GM23338 (cell line): ENCODE measurements around the gene DDX56. TPM values are rescaled to one million over a fixed set of nuclear protein-coding genes. Genes with fewer than 3 reads are reported as not detected.
A peak's percentile ranks its signal among the peaks of the same experiment; 100 is the strongest.

ENCODE experiments used
- ATAC-seq: fragments of 200-7000 bp; cut with Tn5 transposase; 3 replicates; pipeline ENCODE4 v1.9.1; 2020
- DNase-seq: peaks from one replicate; pipeline ENCODE4 v3.0.0-alpha.2; 2015; ENCODE audit warnings: low spot score
- H2AFZ ChIP-seq: fragments of 200-600 bp; sonication (generic); 2 replicates; pipeline ENCODE4 v1.8.0; 2016; ENCODE audit warnings: antibody characterized with exemption, mild to moderate bottlenecking, moderate library complexity
- H3F3A ChIP-seq: fragments of 200-600 bp; sonication (generic); replicated peaks from 2 replicates; pipeline ENCODE4 v1.8.0; 2017; ENCODE audit warnings: antibody characterized with exemption, mixed run types, low read depth
- H3K27ac ChIP-seq: fragments of 200-600 bp; sonication (generic); 2 replicates; pipeline ENCODE4 v1.6.1; 2016; ENCODE audit warnings: low read depth
- H3K27me3 ChIP-seq: fragments of 200-600 bp; sonication (generic); 2 replicates; pipeline ENCODE4 v1.8.0; 2016; ENCODE audit warnings: mild to moderate bottlenecking, mixed run types, moderate library complexity; ENCODE audit not compliant: insufficient read depth
- H3K36me3 ChIP-seq: fragments of 200-600 bp; sonication (generic); 2 replicates; pipeline ENCODE4 v1.8.0; 2016; ENCODE audit warnings: mild to moderate bottlenecking; ENCODE audit not compliant: insufficient read depth
- H3K4me1 ChIP-seq: fragments of 200-600 bp; sonication (generic); 2 replicates; pipeline ENCODE4 v1.8.0; 2016; ENCODE audit warnings: mild to moderate bottlenecking, moderate library complexity; ENCODE audit not compliant: insufficient read depth
- H3K4me2 ChIP-seq: fragments of 200-600 bp; sonication (generic); 2 replicates; pipeline ENCODE4 v1.7.1; 2017; ENCODE audit warnings: mixed run types
- H3K4me3 ChIP-seq: fragments of 200-600 bp; sonication (generic); 2 replicates; pipeline ENCODE4 v1.6.1; 2016; ENCODE audit warnings: mixed run types
- H3K79me2 ChIP-seq: fragments of 200-600 bp; sonication (generic); replicated peaks from 2 replicates; pipeline ENCODE4 v1.8.0; 2017; ENCODE audit warnings: mild to moderate bottlenecking; ENCODE audit not compliant: insufficient read depth
- H3K9me2 ChIP-seq: fragments of 200-600 bp; sonication (generic); 2 replicates; pipeline ENCODE4 v1.8.0; 2017; ENCODE audit not compliant: insufficient read depth
- H4K20me1 ChIP-seq: fragments of 200-600 bp; sonication (generic); replicated peaks from 2 replicates; pipeline ENCODE4 v1.8.0; 2017; ENCODE audit warnings: mild to moderate bottlenecking; ENCODE audit not compliant: insufficient read depth
- H3K27ac Mint-ChIP-seq: 2 replicates; pipeline ENCODE4 v1.8.0; 2020; ENCODE audit warnings: inconsistent platforms, mild to moderate bottlenecking, moderate library complexity, mixed read lengths
- H3K27me3 Mint-ChIP-seq: 3 replicates; pipeline ENCODE4 v1.8.0; 2022; ENCODE audit warnings: low read depth, mild to moderate bottlenecking, moderate library complexity, mixed read lengths, inconsistent platforms; ENCODE audit not compliant: insufficient read depth, poor library complexity
- H3K36me3 Mint-ChIP-seq: 3 replicates; pipeline ENCODE4 v1.8.0; 2021; ENCODE audit warnings: low read depth, mild to moderate bottlenecking, inconsistent platforms, moderate library complexity, mixed read lengths
- H3K4me1 Mint-ChIP-seq: 3 replicates; pipeline ENCODE4 v1.8.0; 2020; ENCODE audit warnings: mild to moderate bottlenecking, inconsistent platforms, mixed read lengths
- H3K4me3 Mint-ChIP-seq: 3 replicates; pipeline ENCODE4 v1.8.0; 2021; ENCODE audit warnings: moderate library complexity, mild to moderate bottlenecking, inconsistent platforms, mixed read lengths
- H3K9me3 Mint-ChIP-seq: 3 replicates; pipeline ENCODE4 v1.8.0; 2020; ENCODE audit warnings: moderate library complexity, mild to moderate bottlenecking, inconsistent platforms, mixed read lengths
- CREB1 ChIP-seq: fragments of 250-450 bp; sonication (Bioruptor Pico); IDR thresholded peaks from 2 replicates; pipeline ENCODE4 v1.5.0; 2020; ENCODE audit warnings: low read depth, mild to moderate bottlenecking, moderate library complexity
- EZH2 ChIP-seq: fragments of 200-600 bp; sonication (generic); IDR thresholded peaks from one replicate; pipeline ENCODE4 v1.8.0; 2017; ENCODE audit warnings: antibody characterized with exemption, mild to moderate bottlenecking, low read depth; ENCODE audit not compliant: unreplicated experiment
- JUNB ChIP-seq: IDR thresholded peaks from one replicate; pipeline ENCODE4 v1.6.1; 2016; ENCODE audit warnings: antibody characterized with exemption; ENCODE audit not compliant: unreplicated experiment
- NANOG ChIP-seq: IDR thresholded peaks from 2 replicates; pipeline ENCODE4 v1.6.1; 2016; ENCODE audit warnings: antibody characterized with exemption, borderline replicate concordance
- STAT1 ChIP-seq: IDR thresholded peaks from one replicate; pipeline ENCODE4 v1.6.1; 2016; ENCODE audit warnings: antibody characterized with exemption; ENCODE audit not compliant: unreplicated experiment
- ZNF114 ChIP-seq: fragments of 250-450 bp; sonication (Bioruptor Pico); IDR thresholded peaks from 2 replicates; pipeline ENCODE4 v1.5.0; 2020; ENCODE audit warnings: mild to moderate bottlenecking, moderate library complexity
- ZNF331 ChIP-seq: fragments of 250-450 bp; sonication (Bioruptor Pico); IDR thresholded peaks from 2 replicates; pipeline ENCODE4 v1.5.0; 2020; ENCODE audit warnings: low read depth, mild to moderate bottlenecking, moderate library complexity
- polyA plus RNA-seq: library from polyadenylated mRNA; unstranded; fragments of >200 nt; fragmentation: Nextera tagmentation; extraction: Ambion mirVana; gene quantifications from 2 replicates; pipeline ENCODE4 v1.2.1, GENCODE V29; 2016
- total RNA-seq: library from RNA; depleted of rRNA; stranded (reverse); fragments of >200 nt; shearing (Covaris generic); gene quantifications from 2 replicates; pipeline ENCODE4 v1.2.3, GENCODE V29; 2014
- TF ChIP-seq, protein P1 (sequence below): IDR thresholded peaks from one replicate; pipeline ENCODE4 v1.6.1; 2018; ENCODE audit warnings: antibody characterized with exemption; ENCODE audit not compliant: unreplicated experiment
- TF ChIP-seq, protein P2 (sequence below): IDR thresholded peaks from 2 replicates; pipeline ENCODE4 v1.6.1; 2016; ENCODE audit warnings: antibody characterized with exemption
- TF ChIP-seq, protein P3 (sequence below): fragments of 250-450 bp; sonication (Bioruptor Pico); IDR thresholded peaks from 2 replicates; pipeline ENCODE4 v1.5.0; 2020; ENCODE audit warnings: mild to moderate bottlenecking, moderate library complexity

Gene DDX56
- total and polyA plus RNA-seq, 2 experiments from 2014 or later: 44.1 to 72.3 TPM

GRCh38 chr7:44580945-44581878 lies 7.5 kb upstream of the DDX56 start:
- no peaks in the 10 kb centered on the region for H3K9me2 ChIP-seq
- H3K27me3 ChIP-seq: no peaks in the 10 kb centered on the region
- H3K36me3 ChIP-seq: peaks cover 20% of the 10 kb centered on the region
- Mint-ChIP-seq H3K9me3 (peaks cover 2% of the 10 kb centered on the region; the same call in 1 of the 3 replicates), H3K4me1 (peaks cover 8% of the 10 kb centered on the region), H3K36me3 (peaks cover 33% of the 10 kb centered on the region), H3K27me3 (peaks cover 15% of the 10 kb centered on the region), H3K27ac (no peak overlapping the region), H3K4me3 (peak overlapping the region; percentile 90)
- DNase-seq (peak; percentile 25), ATAC-seq (peak; percentile 21)
- H2AFZ ChIP-seq: no peak overlapping the region
- peaks cover 24% of the 10 kb centered on the region for H3K79me2 ChIP-seq
- peak overlapping the region; percentile 96 for H3K4me3 ChIP-seq
- peak overlapping the region; percentile 96 for H3K4me2 ChIP-seq
- peaks cover 2% of the 10 kb centered on the region for H4K20me1 ChIP-seq
- no peak overlapping the region for H3K27ac ChIP-seq
- TF ChIP-seq, protein P1, sequence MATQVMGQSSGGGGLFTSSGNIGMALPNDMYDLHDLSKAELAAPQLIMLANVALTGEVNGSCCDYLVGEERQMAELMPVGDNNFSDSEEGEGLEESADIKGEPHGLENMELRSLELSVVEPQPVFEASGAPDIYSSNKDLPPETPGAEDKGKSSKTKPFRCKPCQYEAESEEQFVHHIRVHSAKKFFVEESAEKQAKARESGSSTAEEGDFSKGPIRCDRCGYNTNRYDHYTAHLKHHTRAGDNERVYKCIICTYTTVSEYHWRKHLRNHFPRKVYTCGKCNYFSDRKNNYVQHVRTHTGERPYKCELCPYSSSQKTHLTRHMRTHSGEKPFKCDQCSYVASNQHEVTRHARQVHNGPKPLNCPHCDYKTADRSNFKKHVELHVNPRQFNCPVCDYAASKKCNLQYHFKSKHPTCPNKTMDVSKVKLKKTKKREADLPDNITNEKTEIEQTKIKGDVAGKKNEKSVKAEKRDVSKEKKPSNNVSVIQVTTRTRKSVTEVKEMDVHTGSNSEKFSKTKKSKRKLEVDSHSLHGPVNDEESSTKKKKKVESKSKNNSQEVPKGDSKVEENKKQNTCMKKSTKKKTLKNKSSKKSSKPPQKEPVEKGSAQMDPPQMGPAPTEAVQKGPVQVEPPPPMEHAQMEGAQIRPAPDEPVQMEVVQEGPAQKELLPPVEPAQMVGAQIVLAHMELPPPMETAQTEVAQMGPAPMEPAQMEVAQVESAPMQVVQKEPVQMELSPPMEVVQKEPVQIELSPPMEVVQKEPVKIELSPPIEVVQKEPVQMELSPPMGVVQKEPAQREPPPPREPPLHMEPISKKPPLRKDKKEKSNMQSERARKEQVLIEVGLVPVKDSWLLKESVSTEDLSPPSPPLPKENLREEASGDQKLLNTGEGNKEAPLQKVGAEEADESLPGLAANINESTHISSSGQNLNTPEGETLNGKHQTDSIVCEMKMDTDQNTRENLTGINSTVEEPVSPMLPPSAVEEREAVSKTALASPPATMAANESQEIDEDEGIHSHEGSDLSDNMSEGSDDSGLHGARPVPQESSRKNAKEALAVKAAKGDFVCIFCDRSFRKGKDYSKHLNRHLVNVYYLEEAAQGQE: no peak
- TF ChIP-seq NANOG: no peak
- no peak for TF ChIP-seq ZNF331
- TF ChIP-seq, protein P2, sequence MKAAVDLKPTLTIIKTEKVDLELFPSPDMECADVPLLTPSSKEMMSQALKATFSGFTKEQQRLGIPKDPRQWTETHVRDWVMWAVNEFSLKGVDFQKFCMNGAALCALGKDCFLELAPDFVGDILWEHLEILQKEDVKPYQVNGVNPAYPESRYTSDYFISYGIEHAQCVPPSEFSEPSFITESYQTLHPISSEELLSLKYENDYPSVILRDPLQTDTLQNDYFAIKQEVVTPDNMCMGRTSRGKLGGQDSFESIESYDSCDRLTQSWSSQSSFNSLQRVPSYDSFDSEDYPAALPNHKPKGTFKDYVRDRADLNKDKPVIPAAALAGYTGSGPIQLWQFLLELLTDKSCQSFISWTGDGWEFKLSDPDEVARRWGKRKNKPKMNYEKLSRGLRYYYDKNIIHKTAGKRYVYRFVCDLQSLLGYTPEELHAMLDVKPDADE: no peak
- TF ChIP-seq, protein P3, sequence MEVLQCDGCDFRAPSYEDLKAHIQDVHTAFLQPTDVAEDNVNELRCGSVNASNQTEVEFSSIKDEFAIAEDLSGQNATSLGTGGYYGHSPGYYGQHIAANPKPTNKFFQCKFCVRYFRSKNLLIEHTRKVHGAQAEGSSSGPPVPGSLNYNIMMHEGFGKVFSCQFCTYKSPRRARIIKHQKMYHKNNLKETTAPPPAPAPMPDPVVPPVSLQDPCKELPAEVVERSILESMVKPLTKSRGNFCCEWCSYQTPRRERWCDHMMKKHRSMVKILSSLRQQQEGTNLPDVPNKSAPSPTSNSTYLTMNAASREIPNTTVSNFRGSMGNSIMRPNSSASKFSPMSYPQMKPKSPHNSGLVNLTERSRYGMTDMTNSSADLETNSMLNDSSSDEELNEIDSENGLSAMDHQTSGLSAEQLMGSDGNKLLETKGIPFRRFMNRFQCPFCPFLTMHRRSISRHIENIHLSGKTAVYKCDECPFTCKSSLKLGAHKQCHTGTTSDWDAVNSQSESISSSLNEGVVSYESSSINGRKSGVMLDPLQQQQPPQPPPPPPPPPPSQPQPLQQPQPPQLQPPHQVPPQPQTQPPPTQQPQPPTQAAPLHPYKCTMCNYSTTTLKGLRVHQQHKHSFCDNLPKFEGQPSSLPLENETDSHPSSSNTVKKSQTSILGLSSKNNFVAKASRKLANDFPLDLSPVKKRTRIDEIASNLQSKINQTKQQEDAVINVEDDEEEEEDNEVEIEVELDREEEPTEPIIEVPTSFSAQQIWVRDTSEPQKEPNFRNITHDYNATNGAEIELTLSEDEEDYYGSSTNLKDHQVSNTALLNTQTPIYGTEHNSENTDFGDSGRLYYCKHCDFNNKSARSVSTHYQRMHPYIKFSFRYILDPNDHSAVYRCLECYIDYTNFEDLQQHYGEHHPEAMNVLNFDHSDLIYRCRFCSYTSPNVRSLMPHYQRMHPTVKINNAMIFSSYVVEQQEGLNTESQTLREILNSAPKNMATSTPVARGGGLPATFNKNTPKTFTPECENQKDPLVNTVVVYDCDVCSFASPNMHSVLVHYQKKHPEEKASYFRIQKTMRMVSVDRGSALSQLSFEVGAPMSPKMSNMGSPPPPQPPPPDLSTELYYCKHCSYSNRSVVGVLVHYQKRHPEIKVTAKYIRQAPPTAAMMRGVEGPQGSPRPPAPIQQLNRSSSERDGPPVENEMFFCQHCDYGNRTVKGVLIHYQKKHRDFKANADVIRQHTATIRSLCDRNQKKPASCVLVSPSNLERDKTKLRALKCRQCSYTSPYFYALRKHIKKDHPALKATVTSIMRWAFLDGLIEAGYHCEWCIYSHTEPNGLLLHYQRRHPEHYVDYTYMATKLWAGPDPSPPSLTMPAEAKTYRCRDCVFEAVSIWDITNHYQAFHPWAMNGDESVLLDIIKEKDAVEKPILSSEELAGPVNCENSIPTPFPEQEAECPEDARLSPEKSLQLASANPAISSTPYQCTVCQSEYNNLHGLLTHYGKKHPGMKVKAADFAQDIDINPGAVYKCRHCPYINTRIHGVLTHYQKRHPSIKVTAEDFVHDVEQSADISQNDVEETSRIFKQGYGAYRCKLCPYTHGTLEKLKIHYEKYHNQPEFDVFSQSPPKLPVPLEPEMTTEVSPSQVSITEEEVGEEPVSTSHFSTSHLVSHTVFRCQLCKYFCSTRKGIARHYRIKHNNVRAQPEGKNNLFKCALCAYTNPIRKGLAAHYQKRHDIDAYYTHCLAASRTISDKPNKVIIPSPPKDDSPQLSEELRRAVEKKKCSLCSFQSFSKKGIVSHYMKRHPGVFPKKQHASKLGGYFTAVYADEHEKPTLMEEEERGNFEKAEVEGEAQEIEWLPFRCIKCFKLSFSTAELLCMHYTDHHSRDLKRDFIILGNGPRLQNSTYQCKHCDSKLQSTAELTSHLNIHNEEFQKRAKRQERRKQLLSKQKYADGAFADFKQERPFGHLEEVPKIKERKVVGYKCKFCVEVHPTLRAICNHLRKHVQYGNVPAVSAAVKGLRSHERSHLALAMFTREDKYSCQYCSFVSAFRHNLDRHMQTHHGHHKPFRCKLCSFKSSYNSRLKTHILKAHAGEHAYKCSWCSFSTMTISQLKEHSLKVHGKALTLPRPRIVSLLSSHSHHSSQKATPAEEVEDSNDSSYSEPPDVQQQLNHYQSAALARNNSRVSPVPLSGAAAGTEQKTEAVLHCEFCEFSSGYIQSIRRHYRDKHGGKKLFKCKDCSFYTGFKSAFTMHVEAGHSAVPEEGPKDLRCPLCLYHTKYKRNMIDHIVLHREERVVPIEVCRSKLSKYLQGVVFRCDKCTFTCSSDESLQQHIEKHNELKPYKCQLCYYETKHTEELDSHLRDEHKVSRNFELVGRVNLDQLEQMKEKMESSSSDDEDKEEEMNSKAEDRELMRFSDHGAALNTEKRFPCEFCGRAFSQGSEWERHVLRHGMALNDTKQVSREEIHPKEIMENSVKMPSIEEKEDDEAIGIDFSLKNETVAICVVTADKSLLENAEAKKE (CRISPR knock-in tag): no peak
- TF ChIP-seq ZNF114 (CRISPR knock-in tag): no peak
- TF ChIP-seq EZH2: no peak
- TF ChIP-seq JUNB: no peak
- TF ChIP-seq CREB1 (CRISPR knock-in tag): no peak
- no peak for TF ChIP-seq STAT1
- H3K4me1 ChIP-seq: peaks cover 6% of the 10 kb centered on the region; the same call in 1 of the 2 replicates
- H3F3A ChIP-seq: no peaks in the 10 kb centered on the region
